Head of caudate nucleus (tissue), 42 donors: Measurements from ENCODE around the gene CDC42EP4.

Experiments used
- DNase-seq, 42 donors: peaks; one replicate each; pipeline versions ENCODE4 v3.0.0 to v3.0.0-alpha.2; 2020 to 2021; ENCODE audit warnings: mixed read lengths in 7 of 42
- intact Hi-C: fragments of 100-400 bp; cut with DNase I; formaldehyde crosslinking; loops from one replicate; pipeline ENCODE4 v1.15.0; 2022

Gene CDC42EP4

GRCh38 chr17:73234736-73235135, 77.1 kb downstream of the CDC42EP4 start:
- DNase-seq: no peak
- intact Hi-C loops: no loop called here
